Glutamatergic neuron (in vitro differentiated cells): Measurements from ENCODE around the gene FLT1. TPM values are rescaled to one million over a fixed set of nuclear protein-coding genes. Genes with fewer than 3 reads are reported as not detected.

ENCODE experiments used
- DNase-seq: peaks from one replicate; pipeline ENCODE4 v3.0.0; 2022
- H3K27ac Mint-ChIP-seq: one replicate; pipeline ENCODE4 v1.8.0; 2020; ENCODE audit warnings: mild to moderate bottlenecking, mixed read lengths, inconsistent platforms; ENCODE audit not compliant: unreplicated experiment
- H3K27me3 Mint-ChIP-seq: one replicate; pipeline ENCODE4 v1.8.0; 2020; ENCODE audit warnings: mild to moderate bottlenecking, moderate library complexity, mixed read lengths, inconsistent platforms; ENCODE audit not compliant: unreplicated experiment
- H3K36me3 Mint-ChIP-seq: one replicate; pipeline ENCODE4 v1.8.0; 2020; ENCODE audit warnings: mild to moderate bottlenecking, mixed read lengths, inconsistent platforms; ENCODE audit not compliant: unreplicated experiment
- H3K4me1 Mint-ChIP-seq: one replicate; pipeline ENCODE4 v1.8.0; 2020; ENCODE audit warnings: mild to moderate bottlenecking, low read depth, mixed read lengths, inconsistent platforms; ENCODE audit not compliant: unreplicated experiment
- H3K4me3 Mint-ChIP-seq: one replicate; pipeline ENCODE4 v1.8.0; 2020; ENCODE audit warnings: mild to moderate bottlenecking, mixed read lengths, inconsistent platforms; ENCODE audit not compliant: unreplicated experiment
- H3K9me3 Mint-ChIP-seq: one replicate; pipeline ENCODE4 v1.8.0; 2020; ENCODE audit warnings: mild to moderate bottlenecking, moderate library complexity, mixed read lengths, inconsistent platforms; ENCODE audit not compliant: unreplicated experiment
- long read RNA-seq: library from polyadenylated mRNA; unstranded; transcript quantifications from one replicate; pipeline ENCODE4 v2.0.0, GENCODE V29; 2020; ENCODE audit not compliant: unreplicated experiment
- total RNA-seq: library from RNA; stranded (reverse); fragmentation: NEBNext Ultra II Directional; extraction: Animal tissue kit (Norgen Biotek cat#: 25700); gene quantifications from one replicate; pipeline ENCODE4 v1.2.1, GENCODE V29; 2021; ENCODE audit not compliant: unreplicated experiment
- TF ChIP-seq, protein P1 (sequence below): fragments of 200-600 bp; sonication (generic); IDR thresholded peaks from one replicate; pipeline ENCODE4 v1.5.0; 2021; ENCODE audit not compliant: partially characterized antibody, unreplicated experiment

FLT1 gene, protein sequence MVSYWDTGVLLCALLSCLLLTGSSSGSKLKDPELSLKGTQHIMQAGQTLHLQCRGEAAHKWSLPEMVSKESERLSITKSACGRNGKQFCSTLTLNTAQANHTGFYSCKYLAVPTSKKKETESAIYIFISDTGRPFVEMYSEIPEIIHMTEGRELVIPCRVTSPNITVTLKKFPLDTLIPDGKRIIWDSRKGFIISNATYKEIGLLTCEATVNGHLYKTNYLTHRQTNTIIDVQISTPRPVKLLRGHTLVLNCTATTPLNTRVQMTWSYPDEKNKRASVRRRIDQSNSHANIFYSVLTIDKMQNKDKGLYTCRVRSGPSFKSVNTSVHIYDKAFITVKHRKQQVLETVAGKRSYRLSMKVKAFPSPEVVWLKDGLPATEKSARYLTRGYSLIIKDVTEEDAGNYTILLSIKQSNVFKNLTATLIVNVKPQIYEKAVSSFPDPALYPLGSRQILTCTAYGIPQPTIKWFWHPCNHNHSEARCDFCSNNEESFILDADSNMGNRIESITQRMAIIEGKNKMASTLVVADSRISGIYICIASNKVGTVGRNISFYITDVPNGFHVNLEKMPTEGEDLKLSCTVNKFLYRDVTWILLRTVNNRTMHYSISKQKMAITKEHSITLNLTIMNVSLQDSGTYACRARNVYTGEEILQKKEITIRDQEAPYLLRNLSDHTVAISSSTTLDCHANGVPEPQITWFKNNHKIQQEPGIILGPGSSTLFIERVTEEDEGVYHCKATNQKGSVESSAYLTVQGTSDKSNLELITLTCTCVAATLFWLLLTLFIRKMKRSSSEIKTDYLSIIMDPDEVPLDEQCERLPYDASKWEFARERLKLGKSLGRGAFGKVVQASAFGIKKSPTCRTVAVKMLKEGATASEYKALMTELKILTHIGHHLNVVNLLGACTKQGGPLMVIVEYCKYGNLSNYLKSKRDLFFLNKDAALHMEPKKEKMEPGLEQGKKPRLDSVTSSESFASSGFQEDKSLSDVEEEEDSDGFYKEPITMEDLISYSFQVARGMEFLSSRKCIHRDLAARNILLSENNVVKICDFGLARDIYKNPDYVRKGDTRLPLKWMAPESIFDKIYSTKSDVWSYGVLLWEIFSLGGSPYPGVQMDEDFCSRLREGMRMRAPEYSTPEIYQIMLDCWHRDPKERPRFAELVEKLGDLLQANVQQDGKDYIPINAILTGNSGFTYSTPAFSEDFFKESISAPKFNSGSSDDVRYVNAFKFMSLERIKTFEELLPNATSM (N-terminal part only)
- 49.8 TPM for total RNA-seq
- long read RNA-seq, full-length matches to known transcripts = 3 of 7 reads
- long read RNA-seq, partial matches to known transcripts = 1 of 7 reads
- long read RNA-seq, other reads (novel, unspliced or antisense) = 3 of 7 reads

DNA sequence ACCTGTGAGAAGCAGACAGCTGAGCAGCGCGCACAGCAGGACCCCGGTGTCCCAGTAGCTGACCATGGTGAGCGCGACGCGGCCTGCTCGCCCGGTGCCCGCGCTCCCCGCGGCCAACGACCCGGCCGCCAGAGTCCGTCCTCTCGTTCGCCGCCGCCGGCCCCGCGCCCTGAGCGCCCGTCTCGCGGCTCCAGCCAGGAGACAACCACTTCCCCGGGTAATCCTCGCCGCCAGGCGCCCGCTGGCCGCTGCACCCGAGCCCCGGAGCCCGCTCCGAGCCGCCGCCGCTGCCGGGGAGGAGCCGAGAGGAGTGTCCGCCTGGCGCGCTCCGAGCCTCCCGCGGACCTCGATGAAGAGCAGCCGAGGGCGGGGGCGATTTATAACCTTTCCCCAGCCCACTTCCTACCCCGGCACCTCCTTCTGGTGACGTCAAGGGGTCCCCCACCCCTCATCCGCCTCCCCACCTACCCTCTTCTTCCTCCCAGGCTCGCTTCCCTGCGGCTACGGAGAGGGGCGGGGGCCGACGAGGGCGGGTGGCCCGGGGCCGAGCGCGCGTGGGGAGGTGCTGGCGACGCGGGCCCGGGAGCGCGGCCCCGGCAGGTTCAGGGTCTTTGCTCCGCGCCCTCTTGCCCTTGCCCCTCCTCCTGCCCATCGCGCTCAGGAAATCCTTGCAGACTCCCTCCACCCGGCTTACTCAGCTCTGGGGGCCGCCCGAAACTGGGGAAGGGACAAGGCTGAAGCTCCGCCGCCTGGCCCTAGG lies at the start of gene FLT1:
TSS of gene FLT1 (minus strand) at position 351 of the 760 bp plus-strand sequence. CDS start at position 66, 285 bp downstream.
- Mint-ChIP-seq H3K27ac (no peak within 1 kb of the TSS), H3K27me3 (peaks cover 3% of the 10 kb centered on the region), H3K4me1 (peaks cover 15% of the 10 kb centered on the region), H3K36me3 (no peaks in the 10 kb centered on the region), H3K4me3 (peak within 1 kb of the TSS; percentile 93), H3K9me3 (peaks cover 6% of the 10 kb centered on the region)
- TF ChIP-seq, protein P1, sequence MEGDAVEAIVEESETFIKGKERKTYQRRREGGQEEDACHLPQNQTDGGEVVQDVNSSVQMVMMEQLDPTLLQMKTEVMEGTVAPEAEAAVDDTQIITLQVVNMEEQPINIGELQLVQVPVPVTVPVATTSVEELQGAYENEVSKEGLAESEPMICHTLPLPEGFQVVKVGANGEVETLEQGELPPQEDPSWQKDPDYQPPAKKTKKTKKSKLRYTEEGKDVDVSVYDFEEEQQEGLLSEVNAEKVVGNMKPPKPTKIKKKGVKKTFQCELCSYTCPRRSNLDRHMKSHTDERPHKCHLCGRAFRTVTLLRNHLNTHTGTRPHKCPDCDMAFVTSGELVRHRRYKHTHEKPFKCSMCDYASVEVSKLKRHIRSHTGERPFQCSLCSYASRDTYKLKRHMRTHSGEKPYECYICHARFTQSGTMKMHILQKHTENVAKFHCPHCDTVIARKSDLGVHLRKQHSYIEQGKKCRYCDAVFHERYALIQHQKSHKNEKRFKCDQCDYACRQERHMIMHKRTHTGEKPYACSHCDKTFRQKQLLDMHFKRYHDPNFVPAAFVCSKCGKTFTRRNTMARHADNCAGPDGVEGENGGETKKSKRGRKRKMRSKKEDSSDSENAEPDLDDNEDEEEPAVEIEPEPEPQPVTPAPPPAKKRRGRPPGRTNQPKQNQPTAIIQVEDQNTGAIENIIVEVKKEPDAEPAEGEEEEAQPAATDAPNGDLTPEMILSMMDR = no peak
- peak; percentile 74 for DNase-seq

GRCh38 chr13:28544026-28544425 lies 49.1 kb upstream of the FLT1 start:
- Mint-ChIP-seq H3K4me3 (no peak overlapping the region), H3K4me1 (peaks cover 3% of the 10 kb centered on the region), H3K27me3 (peaks cover 5% of the 10 kb centered on the region), H3K27ac (no peak overlapping the region), H3K36me3 (peaks cover 19% of the 10 kb centered on the region), H3K9me3 (peaks cover 4% of the 10 kb centered on the region)
- no peak for DNase-seq
- TF ChIP-seq, protein P1 = no peak

DNA sequence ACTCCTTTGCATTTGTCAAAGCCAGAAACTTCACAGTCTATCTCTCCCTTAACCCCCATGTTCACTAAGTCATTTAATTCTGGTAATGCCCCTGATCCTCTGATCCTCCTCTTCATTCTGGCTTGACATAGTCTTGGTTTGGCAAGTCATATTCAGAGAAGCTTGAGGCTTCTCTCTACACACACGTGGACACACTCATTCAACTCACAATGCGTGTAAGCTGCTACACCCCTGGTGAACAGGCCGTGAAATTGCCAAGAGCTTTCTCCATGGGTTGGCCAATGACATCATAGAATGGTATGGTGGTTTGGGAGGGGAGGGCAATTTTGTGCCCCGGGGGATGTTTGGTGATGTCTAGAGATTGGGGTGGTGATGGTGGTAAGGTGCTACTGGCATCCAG lies 47.9 kb upstream of the FLT1 start:
- peaks cover 2% of the 10 kb centered on the region for H3K27me3 Mint-ChIP-seq
- no peak for DNase-seq

DNA sequence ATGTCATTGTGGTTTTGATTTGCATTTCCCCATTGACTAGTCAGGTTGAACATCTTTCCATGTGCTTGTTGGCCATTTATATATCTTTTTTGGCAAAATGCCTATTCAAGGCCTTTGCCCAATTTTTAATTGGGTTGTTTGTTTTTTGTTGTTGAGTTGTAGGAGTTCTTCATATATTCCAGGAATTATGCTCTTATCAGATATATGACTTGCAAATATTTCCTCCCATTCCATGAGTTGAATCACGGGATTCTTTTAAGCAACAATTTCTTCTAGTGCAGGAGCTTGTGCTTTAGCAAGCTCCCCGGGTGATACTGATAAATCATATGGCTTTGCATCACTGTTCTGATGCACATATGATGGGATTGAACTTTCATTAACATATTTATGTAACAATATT lies 47.0 kb upstream of the FLT1 start:
- H3K9me3 Mint-ChIP-seq = peaks cover 4% of the 10 kb centered on the region
- peaks cover 2% of the 10 kb centered on the region for H3K27me3 Mint-ChIP-seq
- H3K27ac Mint-ChIP-seq = no peak overlapping the region
- no peak overlapping the region for H3K4me3 Mint-ChIP-seq
- peaks cover 14% of the 10 kb centered on the region for H3K36me3 Mint-ChIP-seq
- DNase-seq = no peak
- TF ChIP-seq, protein P1 = no peak
- no peaks in the 10 kb centered on the region for H3K4me1 Mint-ChIP-seq

More for the DNA sequence above, 47.9 kb upstream of the FLT1 start:
- H3K4me1 Mint-ChIP-seq = peaks cover 3% of the 10 kb centered on the region
- H3K27ac Mint-ChIP-seq = no peak overlapping the region
- H3K4me3 Mint-ChIP-seq = no peak overlapping the region
- H3K9me3 Mint-ChIP-seq = peaks cover 4% of the 10 kb centered on the region
- H3K36me3 Mint-ChIP-seq = peaks cover 14% of the 10 kb centered on the region
- TF ChIP-seq, protein P1 = no peak
